CD4-positive, alpha-beta T cell treated with Interleukin-4 for 4 hours (primary cell): Measurements from ENCODE around the gene PCMT1.
"Not testable (repeated sequence)": the region's sequence is repeated elsewhere in the genome, so short reads cannot be mapped to it uniquely, and the experiment has no call there.

Source experiments
- DNase-seq: peaks from one replicate; pipeline ENCODE4 v3.0.0-alpha.2; 2020

Gene PCMT1

DNA sequence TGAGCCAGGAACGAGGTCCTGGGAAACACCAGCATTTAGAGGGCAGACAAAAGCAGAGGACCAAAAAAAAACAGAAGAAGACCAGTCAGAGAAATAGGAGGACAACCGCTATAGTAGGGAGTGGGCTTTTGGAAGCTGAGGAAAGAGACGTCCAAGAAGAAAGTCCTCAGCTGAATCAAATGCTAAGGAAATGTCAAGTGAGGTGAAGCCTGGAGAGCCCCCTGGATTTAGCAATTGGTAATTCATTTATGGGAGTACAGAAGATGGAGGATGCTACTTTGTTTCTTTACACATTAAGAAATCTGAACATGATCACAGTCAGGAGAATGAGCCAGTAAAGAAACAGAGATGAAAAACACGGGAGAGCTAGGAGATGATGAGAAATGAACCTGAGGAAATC lies 73.5 kb downstream of the PCMT1 start:
- no peak for DNase-seq

DNA sequence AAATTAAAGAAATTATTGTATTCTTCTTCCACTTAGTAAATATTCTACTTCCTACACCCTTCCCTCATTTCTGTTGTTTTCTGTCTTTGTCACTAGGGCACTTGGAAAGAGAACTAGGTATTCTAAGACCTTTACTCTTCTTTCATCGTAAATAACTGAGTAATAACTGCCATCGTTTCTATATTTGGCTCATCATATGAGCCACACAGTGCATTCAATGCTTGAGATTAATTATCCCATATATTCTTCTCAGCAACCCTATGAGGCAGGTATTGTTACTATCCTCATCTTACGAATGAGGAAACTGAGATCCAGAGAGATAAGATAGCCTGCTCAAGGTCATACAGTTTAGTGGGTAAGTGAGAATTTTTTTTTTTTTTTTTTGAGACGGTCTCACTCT lies 75.8 kb downstream of the PCMT1 start:
- DNase-seq, result no peak

DNA sequence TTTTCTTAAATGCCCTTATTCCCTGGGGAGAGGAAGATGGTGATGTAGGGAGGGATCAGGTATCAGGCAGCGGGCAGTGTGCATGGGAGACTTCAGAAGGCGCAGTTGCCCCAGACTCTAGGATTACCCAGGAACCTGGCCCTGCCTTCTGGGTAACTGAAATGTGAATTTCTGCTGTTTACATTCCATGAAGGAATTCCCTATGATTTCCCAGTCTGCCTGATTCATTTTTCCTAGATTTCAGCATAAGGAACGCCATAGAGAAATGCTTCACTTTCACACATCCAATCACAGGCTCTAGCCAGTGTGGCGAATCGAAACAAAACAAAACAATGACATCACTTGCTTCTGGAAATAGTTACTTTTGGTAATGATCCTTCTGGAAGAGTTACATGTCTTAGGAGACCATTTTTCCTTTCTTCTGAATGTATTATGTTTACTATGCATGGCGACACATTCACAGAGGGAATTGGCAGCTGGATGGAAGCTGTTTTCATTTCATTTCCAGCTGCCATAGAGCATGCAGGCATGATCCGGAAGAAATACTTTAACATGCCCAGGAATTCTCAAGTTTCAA lies 81.3 kb downstream of the PCMT1 start:
- DNase-seq, result no peak

DNA sequence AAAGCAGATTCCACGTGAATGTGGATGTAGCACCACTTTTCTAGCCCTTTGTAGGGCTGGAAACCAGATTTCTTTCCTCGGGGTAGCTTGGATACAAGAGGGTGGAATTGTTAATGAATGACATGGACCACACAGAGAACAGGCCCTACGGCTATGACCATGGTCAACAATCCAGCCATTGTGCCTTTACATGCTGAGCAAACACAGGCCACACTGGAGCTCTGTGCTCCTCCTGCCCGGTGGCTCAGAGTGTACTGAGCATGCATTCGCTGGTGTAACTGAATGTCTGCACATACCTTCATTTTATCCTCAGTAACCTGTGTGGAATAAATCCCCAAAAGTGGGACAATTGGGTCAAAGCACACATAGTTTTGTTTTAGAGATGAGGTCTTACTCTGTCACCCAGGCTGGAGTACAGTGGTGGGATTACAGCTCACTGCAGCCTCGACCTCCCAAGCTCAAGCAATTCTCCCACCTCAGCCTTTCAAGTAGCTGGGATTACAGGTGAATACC lies 81.8 kb downstream of the PCMT1 start:
- DNase-seq, result no peak

DNA sequence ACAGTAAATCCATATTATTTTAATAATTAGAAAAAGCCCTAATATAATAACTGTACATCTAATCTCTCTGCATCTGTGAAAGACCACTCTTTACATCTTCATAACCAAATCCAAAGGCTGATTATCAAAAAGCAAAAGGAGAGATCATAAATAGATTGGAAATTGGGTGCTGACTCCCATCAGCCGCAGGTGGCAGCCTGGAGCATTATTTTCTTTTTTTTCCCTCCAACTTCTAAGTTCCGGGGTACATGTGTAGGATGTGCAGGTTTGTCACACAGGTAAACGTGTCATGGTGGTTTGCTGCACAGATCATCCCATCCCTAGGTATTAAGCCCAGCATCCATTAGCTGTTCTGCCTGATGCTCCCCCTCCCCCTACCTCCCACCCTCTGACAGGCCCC lies 84.1 kb downstream of the PCMT1 start:
- no peak for DNase-seq

DNA sequence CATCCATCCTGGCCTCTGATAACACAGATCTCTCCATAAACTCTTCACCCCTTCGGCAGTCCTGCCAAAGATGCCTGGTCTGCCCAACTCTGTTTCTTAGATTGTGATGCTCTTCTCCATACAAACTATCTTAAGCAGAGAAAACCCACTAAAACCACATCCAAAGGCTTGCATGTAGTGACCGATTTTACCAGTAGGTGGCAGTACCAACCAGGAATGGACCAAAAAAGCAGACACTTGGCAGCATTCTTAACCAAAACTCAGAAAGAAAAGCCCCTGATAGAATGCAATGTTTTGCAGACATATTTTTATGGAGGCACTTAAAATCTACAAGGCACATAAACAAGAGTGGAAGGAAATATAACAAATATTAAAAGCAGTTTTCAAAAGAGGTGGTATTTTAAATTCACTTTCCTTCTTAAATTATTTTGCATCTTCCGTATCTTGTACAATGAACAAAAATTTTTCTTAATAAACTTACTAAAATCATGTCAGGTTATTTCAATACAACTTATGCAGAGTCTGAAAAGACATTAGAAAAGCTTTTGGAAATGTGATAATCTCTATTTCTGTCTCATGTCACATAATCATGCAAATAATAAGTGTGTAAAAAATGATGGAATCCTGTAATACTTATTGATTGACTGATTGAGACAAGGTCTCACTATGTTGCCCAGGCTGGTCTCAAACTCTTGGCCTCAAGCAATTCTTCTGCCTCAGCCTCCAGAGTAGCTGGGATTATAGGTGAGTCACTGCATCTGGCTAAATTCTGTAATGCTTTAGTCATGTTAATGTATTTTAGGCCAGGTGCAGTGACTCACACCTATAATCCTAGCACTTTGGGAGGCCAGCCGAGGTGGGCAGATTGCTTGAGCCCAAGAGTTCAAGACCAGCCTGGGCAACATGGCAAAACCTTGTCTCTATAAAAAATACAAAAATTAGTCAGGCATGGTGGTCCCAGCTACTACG lies 85.3 kb downstream of the PCMT1 start:
- DNase-seq, result peak; percentile 79

DNA sequence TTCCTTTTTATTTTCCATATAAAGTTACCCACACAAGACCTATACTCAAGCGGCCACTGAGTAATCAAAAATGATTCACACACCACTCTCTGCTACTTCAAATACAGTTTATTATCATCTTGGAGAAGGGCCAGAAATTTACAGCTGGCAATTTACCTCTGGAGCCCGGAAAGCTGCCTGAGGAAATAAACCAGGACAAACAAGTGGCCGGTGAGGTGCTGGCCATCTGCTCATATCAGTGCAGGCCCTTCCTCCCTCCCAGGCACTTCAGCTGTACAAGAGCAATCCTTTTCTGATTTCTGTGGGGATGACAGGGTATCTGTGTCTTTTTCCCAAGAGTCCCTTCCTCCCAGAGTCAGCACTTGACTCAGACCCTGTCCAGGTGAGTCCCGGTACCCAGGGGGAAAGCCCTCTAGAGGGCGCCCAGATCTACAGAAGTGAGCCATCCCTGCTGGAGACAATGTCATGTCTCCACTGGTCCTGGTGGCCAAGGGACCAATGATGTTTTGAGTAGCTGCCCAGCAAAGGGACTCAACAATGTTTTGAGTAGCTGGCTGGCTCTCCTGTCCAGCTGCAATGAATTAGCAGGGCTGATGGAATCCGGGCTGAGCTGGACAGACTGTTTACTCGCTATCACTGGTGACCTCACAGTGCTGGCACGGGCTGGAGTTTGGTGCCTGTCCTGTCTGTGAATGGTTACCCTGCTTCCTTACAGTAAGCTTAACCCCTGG lies 91.0 kb downstream of the PCMT1 start:
- DNase-seq, result peak; percentile 34

DNA sequence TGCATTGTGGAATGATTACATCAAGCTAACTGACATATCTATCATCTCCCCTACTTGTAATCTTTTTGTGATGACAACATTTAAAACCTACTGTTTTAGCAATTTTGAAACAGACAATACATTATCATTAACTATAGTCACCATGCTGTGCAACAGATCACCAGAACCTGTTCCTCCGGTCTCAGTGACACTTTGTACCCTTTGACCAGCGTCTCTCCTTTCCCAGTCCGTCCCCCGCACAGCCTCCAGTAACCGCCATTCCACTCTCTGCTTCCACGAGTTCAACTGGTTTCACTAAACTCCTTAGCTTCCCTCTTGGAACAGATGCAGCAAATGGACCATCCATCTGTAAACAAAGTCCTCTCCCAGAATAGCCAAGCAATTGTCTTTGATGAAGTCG lies 92.8 kb downstream of the PCMT1 start:
- no peak for DNase-seq

DNA sequence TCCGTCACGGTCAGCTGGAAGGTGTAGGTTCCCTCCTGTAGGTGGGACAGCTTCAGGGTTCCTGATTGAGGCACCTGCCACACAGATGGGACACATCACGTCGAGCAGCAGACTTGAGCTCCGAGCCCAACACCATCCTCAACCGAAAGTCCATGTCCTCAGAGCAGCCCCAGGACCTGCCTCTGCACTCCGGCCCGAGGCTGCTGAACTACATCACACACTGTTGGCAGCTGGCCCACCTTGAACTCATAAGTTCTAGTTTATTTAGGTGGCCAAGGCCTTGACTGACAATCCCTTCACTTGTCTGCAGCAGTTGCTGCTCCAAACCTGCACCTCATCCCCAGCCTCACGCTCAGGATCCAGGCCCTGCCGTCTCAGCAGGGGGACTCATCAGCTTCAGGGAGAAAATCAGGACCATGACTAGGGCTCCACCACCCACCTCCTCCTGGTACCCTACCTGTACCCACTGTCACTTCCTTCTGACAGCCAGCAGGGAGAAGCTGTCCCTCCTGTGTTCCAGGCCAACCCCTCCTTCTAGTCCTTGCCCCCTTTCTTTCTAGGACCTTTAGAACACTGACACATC lies 93.6 kb downstream of the PCMT1 start:
- no peak for DNase-seq

DNA sequence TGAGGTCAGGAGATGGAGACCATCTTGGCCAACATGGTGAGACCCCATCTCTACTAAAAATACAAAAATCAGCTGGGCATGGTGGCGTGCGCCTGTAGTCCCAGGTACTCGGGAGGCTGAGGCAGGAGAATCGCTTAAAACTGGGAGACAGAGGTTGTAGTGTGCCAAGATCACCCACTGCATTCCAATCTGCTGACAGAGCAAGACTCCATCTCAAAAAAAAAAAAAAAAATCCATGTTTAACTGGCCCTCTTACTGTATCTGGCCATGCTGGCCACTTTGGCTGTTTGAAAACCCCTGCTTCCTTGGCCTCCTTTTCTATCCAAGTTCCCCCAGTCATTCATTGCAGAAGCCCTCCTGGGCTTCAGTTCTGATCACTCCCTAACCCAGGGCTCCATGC lies 94.5 kb downstream of the PCMT1 start:
- not testable (repeated sequence) for DNase-seq

DNA sequence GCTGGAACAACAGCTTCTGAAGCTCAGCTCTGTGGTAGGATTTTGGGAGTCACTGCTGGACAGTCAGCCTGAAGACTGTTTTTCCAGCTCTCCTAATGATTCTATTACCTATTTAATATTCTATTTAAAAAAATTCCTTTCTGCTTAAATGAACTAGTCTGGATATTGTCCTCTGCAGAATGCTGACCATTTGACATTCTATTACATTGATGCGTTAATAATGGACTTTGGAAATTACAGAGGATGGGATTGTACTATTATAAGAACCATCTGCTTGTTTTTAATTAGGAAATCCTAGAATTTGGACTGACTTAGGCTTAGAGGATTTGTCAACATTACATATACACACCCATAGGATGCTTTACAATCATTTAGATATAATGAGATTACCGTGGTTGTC lies 94.9 kb downstream of the PCMT1 start:
- DNase-seq, result no peak

DNA sequence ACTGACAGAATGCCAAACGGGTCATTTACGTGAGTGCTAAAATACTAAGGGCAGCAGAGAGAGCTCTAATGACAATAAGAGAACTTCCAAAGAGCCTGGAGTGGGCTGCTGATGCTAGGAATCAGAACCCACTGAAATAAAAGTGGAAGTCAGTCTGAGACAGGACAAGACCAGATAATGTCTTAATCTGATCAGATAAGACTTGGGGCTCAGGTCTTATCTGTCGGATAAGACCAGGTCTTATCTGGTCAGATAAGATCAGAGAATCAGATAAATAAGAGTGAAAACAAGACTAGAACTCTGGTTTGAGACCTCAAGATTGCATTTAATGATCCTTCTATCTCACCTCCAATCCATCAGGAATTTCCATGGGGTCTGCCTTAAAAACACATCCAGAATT lies 96.0 kb downstream of the PCMT1 start:
- DNase-seq, result no peak

DNA sequence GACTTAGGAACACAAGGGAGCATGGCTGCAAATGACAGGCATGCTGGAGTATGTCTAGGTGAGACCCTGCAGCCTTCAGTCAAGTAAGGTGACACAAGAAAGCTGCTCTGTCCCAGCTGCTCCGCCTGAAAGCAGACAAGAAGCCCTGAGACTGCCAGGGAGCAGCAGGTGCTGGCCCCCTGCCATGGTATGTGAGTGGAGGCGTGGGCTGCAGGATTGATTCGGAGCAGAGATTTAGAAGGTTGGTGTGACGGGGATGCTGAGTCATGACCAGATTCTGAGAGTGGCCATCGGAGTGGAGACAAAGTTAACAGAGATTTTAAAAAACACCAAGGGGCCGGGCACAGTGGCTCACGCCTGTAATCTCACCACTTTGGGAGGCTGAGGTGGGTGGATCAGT lies 96.8 kb downstream of the PCMT1 start:
- no peak for DNase-seq

DNA sequence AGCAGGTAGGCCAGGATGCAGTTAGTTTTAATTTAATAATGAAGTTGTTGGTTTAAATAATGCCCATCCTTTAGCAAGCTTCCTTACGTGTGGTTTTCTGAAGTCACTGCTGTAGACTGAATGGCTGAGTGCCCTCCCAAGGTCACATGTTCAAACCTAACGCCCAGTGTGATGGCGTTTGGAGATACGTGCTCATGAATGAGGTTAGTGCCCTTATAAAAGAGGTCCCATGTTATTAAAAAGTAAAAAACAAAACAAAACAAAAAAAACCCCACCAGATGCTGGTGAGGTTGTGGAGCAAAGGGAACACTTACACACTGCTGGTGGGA lies 98.4 kb downstream of the PCMT1 start:
- DNase-seq, result no peak

DNA sequence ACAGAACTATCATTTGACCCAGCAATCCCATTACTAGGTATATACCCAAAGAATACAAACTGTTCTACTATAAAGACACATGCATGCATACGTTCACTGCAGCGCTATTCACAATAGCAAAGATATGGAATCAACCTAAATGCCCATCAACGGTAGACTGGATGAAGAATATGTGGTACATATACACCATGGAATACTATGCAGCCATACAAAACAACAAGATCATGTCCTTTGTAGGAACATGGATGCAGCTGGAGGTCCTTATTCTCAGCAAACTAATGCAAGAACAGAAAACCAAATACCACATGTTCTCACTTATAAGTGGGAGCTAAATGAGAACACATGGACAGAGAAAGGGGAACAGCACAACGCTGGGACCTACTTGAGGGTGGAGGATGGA lies 98.8 kb downstream of the PCMT1 start:
- DNase-seq, result not testable (repeated sequence)

DNA sequence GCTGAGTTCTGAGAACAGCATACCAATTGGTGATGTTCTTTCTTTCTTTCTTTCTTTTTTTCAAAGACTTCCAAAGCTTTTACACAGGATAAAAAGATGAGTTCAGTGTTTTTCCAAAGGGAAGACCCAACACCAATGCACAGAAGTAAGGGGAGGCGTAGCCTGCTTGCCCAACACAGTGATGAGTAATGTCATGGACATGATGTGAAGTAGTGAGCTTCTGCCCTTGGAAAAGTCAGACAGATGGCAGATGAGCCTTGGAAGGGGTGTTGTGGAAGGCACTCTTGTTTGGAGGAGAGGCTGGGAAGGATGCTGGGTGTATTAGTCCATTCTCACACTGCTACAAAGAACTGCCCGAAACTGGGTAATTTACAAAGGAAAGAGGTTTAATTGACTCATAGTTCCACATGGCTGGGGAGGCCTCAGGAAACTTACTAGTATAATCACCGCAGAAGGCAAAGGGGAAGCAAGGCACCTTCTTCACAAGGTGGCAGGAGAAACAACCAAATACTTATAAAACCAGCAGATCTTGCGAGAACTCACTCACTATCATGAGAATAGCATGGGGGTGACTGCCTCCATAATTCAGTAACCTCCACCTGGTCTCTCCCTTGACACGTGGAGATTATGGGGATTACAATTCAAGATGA lies 102.0 kb downstream of the PCMT1 start:
- no peak for DNase-seq

DNA sequence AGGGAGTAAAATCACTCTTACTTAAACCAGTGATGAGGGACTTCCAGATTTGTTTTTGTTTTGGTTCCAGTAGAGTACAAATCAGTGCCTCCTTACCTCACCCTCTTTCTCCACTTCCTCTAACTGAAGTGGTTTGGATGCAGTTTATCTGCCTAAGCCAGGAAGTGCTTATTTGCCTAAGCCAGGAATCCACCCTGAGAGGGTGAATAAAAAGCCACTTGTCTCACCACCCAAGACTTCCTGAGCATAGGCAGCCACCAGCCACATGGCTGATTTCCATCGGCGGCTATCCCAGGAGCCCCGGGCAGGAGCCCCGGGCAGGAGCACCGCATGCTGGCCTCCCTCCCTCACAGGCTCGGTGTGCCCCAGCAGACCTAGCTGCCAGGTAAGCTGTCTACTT lies 102.6 kb downstream of the PCMT1 start:
- DNase-seq, result no peak

DNA sequence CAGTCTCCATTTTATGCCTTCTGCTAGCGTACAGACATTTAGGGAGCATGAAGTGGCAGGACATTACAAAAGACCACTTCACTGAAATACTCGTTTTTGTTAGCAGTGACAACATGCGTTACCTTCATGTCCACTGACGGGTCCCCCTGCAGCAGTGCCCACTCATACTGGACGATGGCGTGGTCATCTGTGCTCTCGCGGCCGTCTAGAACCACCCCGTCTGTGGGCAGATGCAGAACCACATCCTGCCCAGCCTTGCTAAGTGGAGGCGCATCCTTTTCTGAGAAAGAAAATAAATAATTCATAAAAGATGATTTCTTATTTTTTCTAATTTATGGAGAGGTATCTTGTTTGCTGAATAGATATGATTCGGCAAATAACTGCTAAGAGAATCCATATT lies 103.3 kb downstream of the PCMT1 start:
- DNase-seq, result no peak

DNA sequence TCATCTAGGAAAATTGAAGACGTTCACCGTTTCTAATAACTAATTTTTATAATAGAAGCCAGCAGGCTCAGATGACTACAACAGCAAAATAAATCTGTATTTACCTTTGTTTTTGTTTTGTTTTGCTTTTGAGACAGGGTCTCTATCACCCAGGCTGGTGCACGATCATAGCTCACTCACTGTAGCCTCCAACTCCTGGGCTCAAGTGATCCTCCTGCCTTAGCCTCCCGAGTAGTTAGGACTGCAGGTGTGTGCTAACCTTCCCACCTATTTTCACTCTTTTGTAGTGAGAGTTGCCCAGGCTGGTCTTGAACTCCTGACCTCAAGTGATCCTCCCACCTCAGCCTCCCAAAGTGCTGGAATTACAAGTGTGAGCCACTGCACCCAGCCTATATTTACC lies 104.5 kb downstream of the PCMT1 start:
- DNase-seq, result not testable (repeated sequence)

DNA sequence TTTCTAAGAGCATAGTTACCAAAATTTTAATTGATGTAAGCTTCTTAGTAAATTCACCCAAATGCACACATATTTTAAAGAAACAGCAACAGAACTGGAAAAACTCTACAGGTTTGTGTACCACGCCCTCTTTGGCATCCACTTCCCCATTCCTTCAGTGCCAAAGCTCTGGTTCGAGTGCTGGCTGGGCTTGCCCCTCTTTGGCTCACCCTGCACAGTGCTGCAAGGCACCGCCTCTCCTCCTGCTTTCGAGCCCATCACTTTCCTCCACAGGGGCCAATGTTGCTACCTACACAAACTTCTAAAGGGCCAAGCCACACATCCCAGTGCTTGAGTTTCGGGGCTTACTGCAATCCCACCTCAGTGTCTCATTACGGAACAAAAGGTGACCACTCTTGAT lies 105.0 kb downstream of the PCMT1 start:
- DNase-seq, result no peak

DNA sequence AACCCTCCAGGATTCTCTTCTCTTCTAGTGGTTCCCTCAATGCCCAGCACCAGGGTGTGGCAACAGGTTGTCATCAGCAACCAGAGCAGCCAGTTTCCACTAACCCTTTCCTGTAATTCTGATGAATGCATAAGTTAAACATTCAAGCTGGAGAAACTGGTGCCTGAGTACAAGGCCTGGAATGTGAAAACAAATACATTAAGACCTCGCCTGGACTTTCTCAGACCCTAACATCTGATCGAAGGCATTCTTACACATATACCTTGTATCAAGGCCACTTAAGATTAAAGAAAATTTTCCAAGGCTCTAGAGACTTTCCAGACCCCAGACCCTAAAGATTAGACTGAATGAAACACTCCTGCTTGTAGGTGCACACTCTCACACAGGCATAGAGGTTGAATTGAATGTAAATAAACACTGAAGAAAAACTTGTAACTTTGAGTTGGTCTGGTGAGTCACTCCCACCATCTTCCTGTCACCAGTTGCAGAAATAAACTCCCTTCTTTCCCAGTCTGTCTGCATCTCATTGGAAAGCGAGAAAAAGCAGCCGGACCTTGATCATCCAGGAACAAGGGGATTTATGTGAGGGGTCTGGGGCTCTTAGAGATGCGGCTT lies 105.6 kb downstream of the PCMT1 start:
- DNase-seq, result no peak

DNA sequence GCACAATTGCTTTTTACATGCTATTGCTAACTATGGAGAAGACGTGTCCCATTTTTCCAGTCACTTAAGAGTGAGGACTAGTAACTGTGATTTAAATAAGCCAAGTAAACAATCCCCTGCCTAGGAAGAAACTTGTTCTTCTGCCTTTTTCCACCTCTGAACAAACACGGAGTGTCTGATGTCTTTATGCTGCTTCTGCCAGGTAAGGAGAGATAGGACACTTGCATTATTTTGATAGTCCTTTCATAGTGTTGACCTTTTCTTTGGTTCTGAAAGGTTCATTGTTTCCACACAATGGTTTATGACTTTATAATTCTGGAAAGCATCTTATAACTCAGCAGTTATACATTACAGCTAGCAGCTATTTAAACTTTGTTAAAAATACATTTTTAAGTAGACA lies 106.2 kb downstream of the PCMT1 start:
- no peak for DNase-seq
